ENCODE data around the gene PSTPIP1. TPM values are rescaled to one million over a fixed set of nuclear protein-coding genes. Genes with fewer than 3 reads are reported as not detected.

The PSTPIP1 gene
- total RNA-seq, 1 donor from 2014 or later: 18.4 TPM

GRCh38 chr15:77076323-77076915 lies 81.5 kb downstream of the PSTPIP1 start:
- no peak for TF ChIP-seq CTCF (IDR thresholded peaks at IDR 0.05)

DNA sequence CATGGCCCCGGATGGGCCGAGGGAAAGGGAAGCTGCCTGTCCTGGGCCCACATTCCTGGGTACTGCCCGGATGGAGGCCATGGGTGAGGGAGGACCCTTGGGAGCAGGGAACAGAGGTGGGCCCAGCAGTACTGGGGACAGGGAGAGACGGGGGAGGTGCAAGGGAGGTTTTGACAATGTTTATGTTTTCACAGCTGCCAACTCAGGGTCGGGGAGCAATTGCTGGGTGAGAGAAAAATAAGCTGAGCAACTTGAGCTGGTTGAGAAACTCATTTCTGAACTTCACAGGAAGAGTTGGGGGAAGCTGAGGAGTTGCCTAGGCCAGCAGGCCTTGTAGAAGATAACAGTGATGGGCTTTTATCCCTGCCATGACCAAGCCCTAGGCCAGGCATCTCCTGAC lies 87.0 kb downstream of the PSTPIP1 start:
- intact Hi-C loops (cut with DNase I): no loop called here
- Histone ChIP-seq H3K9me3 (no peaks in the 10 kb centered on the region), H3K36me3 (no peaks in the 10 kb centered on the region), H3K27me3 (ENCODE audit: low read depth) (no peaks in the 10 kb centered on the region), H3K4me1 (peaks cover 14% of the 10 kb centered on the region), H3K27ac (no peak overlapping the region), H3K4me3 (no peak overlapping the region)
- ATAC-seq (no peak), DNase-seq (no peak)
- TF ChIP-seq CTCF (IDR thresholded peaks at IDR 0.05): no peak

More at GRCh38 chr15:77076323-77076915, 81.5 kb downstream of the PSTPIP1 start:
- Histone ChIP-seq H3K4me1 (peaks cover 7% of the 10 kb centered on the region), H3K27me3 (ENCODE audit: low read depth) (no peaks in the 10 kb centered on the region), H3K9me3 (no peaks in the 10 kb centered on the region), H3K27ac (no peak overlapping the region), H3K4me3 (no peak overlapping the region), H3K36me3 (no peaks in the 10 kb centered on the region)
- ATAC-seq (no peak), DNase-seq (no peak)
- intact Hi-C loops (cut with DNase I): no loop called here

DNA sequence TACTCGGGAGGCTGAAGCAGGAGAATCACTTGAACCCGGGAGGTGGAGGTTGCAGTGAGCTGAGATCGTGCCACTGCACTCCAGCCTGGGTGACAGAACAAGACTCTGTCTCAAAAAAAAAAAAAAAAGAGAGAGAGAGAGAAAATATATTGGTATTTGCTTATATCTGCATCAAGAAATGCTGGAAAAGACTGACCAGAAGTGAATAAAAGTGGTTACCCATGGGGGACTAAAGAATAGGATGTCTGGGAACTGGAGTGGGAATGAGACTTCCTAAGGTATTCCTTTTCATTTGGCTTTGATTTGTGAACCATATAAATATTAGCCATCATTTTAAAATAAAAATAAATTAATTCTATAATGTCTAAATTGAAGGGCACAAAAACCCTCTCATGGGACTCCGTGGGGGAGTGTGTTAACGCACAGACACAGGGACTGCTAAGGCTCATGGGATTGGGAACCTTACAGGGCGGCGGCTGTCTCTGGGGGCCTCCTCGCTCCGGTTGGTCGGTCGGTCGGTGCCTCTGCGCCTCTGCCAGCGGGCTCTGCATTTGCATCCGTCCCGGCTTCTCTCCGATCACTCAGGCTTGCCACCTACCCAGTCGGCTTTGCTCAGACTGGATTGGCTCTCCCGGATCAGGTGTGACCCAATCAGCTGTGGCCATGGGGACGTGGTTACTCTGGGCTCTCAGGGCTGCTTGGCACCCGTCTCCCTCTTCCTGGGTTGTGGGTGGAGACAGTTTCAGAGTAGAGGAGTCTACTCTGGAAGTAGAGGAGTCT lies 88.6 kb downstream of the PSTPIP1 start:
- Histone ChIP-seq H3K4me3 (peak overlapping the region; percentile 41), H3K27me3 (ENCODE audit: low read depth) (no peaks in the 10 kb centered on the region), H3K4me1 (peaks cover 14% of the 10 kb centered on the region), H3K9me3 (no peaks in the 10 kb centered on the region), H3K36me3 (no peaks in the 10 kb centered on the region), H3K27ac (peak overlapping the region; percentile 43)
- intact Hi-C loops (cut with DNase I): no loop called here
- ATAC-seq: peak; percentile 98
- DNase-seq: peak; percentile 90
- no peak for TF ChIP-seq CTCF (IDR thresholded peaks at IDR 0.05)

DNA sequence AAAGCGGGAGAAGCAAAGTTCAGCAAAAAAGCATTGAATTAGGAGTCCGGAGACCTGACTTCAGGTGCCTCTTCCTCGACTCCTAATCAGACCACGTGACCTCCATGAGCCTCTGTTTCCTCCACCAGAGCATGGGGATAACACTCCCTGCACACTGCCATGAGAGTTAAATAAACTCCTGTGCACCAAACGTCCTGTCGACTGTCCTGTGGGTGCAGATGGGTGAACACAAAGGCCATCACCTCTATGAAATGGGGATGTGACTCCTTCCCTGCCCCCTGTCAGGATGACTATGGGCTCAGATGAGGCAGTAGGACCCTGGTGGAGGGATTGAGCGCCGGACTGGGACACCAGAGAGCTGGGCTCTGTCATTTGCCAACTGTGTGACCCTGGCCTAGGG lies 89.5 kb downstream of the PSTPIP1 start:
- Histone ChIP-seq H3K27ac (no peak overlapping the region), H3K4me1 (peaks cover 14% of the 10 kb centered on the region), H3K9me3 (no peaks in the 10 kb centered on the region), H3K4me3 (no peak overlapping the region), H3K27me3 (ENCODE audit: low read depth) (no peaks in the 10 kb centered on the region), H3K36me3 (no peaks in the 10 kb centered on the region)
- intact Hi-C loops (cut with DNase I): no loop called here
- DNase-seq (no peak), ATAC-seq (no peak)
- TF ChIP-seq CTCF (IDR thresholded peaks at IDR 0.05): no peak

GRCh38 chr15:77085297-77085696 lies 90.4 kb downstream of the PSTPIP1 start:
- no peak for DNase-seq
- ATAC-seq: no peak
- Histone ChIP-seq H3K9me3 (no peaks in the 10 kb centered on the region), H3K36me3 (no peaks in the 10 kb centered on the region), H3K4me1 (peaks cover 14% of the 10 kb centered on the region), H3K27me3 (ENCODE audit: low read depth) (no peaks in the 10 kb centered on the region), H3K4me3 (no peak overlapping the region), H3K27ac (no peak overlapping the region)
- no peak for TF ChIP-seq CTCF (IDR thresholded peaks at IDR 0.05)
- intact Hi-C loops (cut with DNase I): no loop called here

Other genes starting within 250 kb of the PSTPIP1 start
- gene SCAPER, start 89.8 kb upstream of the PSTPIP1 start, total RNA-seq: 34.2 TPM
- 32.8 TPM for gene RCN2, start 63.4 kb upstream of the PSTPIP1 start, total RNA-seq
- gene TSPAN3, start 76.0 kb downstream of the PSTPIP1 start, total RNA-seq: 292 TPM